Lower leg skin (tissue), 3 donors: ENCODE data around the gene GLI3.

Source experiments
- CTCF ChIP-seq, 3 donors: fragments of 450-650 bp; IDR thresholded peaks; one replicate each; pipeline ENCODE4 v1.5.1; 2016; ENCODE audit warnings: antibody characterized with exemption in 3 of 3, mild to moderate bottlenecking in 3 of 3, moderate library complexity in 2 of 3
- POLR2A ChIP-seq, 2 donors: fragments of 450-650 bp; IDR thresholded peaks; one replicate each; pipeline ENCODE4 v1.6.1; 2016 to 2017; ENCODE audit warnings: antibody characterized with exemption in 2 of 2, mild to moderate bottlenecking in 1 of 2, moderate library complexity in 1 of 2

- TF ChIP-seq CTCF (IDR thresholded peaks at IDR 0.05) (no peak), POLR2A (IDR thresholded peaks at IDR 0.05) (no peak)
Measured at GRCh38 chr7:42102301-42102700, 134.7 kb downstream of the GLI3 start.
